SU-DHL-6 (cell line): Measurements from ENCODE around the gene FRY.

Experiments used
- H2AFZ ChIP-seq: fragments of 200-600 bp; sonication (generic); 2 replicates; pipeline ENCODE4 v1.6.1; 2014; ENCODE audit warnings: low read depth, mild to moderate bottlenecking, moderate library complexity, mixed read lengths, antibody characterized with exemption, low read length; ENCODE audit not compliant: severe bottlenecking
- H3F3A ChIP-seq: fragments of 200-600 bp; shearing (Covaris generic); 2 replicates; pipeline ENCODE4 v1.6.0; 2016; ENCODE audit warnings: antibody characterized with exemption, mild to moderate bottlenecking; ENCODE audit not compliant: insufficient read depth
- H3K27ac ChIP-seq: fragments of 200-600 bp; sonication (generic); 2 replicates; pipeline ENCODE4 v1.5.1; 2016; ENCODE audit warnings: low read depth, mild to moderate bottlenecking, low read length, moderate library complexity, mixed read lengths
- H3K27me3 ChIP-seq: fragments of 200-600 bp; sonication (generic), shearing (Covaris generic); 2 replicates; pipeline ENCODE4 v1.6.0; 2014; ENCODE audit warnings: mild to moderate bottlenecking, low read length
- H3K36me3 ChIP-seq: fragments of 200-600 bp; sonication (generic); 2 replicates; pipeline ENCODE4 v1.6.1; 2014; ENCODE audit warnings: mild to moderate bottlenecking, low read length, mixed read lengths
- H3K4me2 ChIP-seq: fragments of 300-600, 200-600 bp; shearing (Covaris generic), sonication (generic); 2 replicates; pipeline ENCODE4 v1.6.0; 2014; ENCODE audit warnings: low read length, low read depth, mild to moderate bottlenecking; ENCODE audit not compliant: poor library complexity, severe bottlenecking
- H3K4me3 ChIP-seq: fragments of 200-600 bp; sonication (generic); 2 replicates; pipeline ENCODE4 v1.5.1; 2014; ENCODE audit warnings: antibody characterized with exemption, low read length, mild to moderate bottlenecking, mixed read lengths; ENCODE audit not compliant: insufficient read depth, poor library complexity, severe bottlenecking
- H3K79me2 ChIP-seq: fragments of 200-600 bp; sonication (generic); 2 replicates; pipeline ENCODE4 v1.6.1; 2014; ENCODE audit warnings: mild to moderate bottlenecking, low read length, moderate library complexity; ENCODE audit not compliant: insufficient read depth
- H3K9ac ChIP-seq: fragments of 200-600 bp; sonication (generic); 2 replicates; pipeline ENCODE4 v1.7.0; 2014; ENCODE audit warnings: mild to moderate bottlenecking, low read length
- H3K9me2 ChIP-seq: fragments of 200-600 bp; sonication (generic); replicated peaks from 2 replicates; pipeline ENCODE4 v1.6.1; 2014; ENCODE audit warnings: low read length; ENCODE audit not compliant: insufficient read depth
- H3K9me3 ChIP-seq: fragments of 200-600 bp; sonication (generic); 2 replicates; pipeline ENCODE4 v1.6.1; 2014; ENCODE audit warnings: low read length, mixed read lengths; ENCODE audit not compliant: insufficient read depth
- H4K20me1 ChIP-seq: fragments of 200-600 bp; sonication (generic); 2 replicates; pipeline ENCODE4 v1.6.1; 2014; ENCODE audit warnings: low read depth, mild to moderate bottlenecking, antibody characterized with exemption, low read length, moderate library complexity, mixed read lengths
- CTCF ChIP-seq: fragments of 200-600 bp; sonication (generic); IDR thresholded peaks from one replicate; pipeline ENCODE4 v1.5.1; 2017; ENCODE audit warnings: antibody characterized with exemption, mild to moderate bottlenecking, low read length, moderate library complexity; ENCODE audit not compliant: insufficient read depth, poor library complexity, severe bottlenecking
- EZH2phosphoT487 ChIP-seq: fragments of 200-600 bp; sonication (generic), shearing (Covaris generic); conservative IDR thresholded peaks from 2 replicates; pipeline ENCODE4 v1.6.1; 2018; ENCODE audit warnings: mild to moderate bottlenecking, antibody characterized with exemption, low read length, moderate library complexity, mixed read lengths

FRY gene

GRCh38 chr13:32039056-32039455 is 7.5 kb downstream of the FRY start:
- Histone ChIP-seq H3K9ac (no peak overlapping the region), H3K9me3 (no peaks in the 10 kb centered on the region), H3K4me2 (no peak overlapping the region), H3K27me3 (no peaks in the 10 kb centered on the region), H3K36me3 (no peaks in the 10 kb centered on the region), H2AFZ (no peak overlapping the region), H3F3A (no peaks in the 10 kb centered on the region), H3K27ac (no peak overlapping the region), H4K20me1 (no peaks in the 10 kb centered on the region), H3K9me2 (no peaks in the 10 kb centered on the region), H3K4me3 (no peak overlapping the region), H3K79me2 (no peaks in the 10 kb centered on the region)
- TF ChIP-seq CTCF (no peak), EZH2phosphoT487 (no peak)

DNA sequence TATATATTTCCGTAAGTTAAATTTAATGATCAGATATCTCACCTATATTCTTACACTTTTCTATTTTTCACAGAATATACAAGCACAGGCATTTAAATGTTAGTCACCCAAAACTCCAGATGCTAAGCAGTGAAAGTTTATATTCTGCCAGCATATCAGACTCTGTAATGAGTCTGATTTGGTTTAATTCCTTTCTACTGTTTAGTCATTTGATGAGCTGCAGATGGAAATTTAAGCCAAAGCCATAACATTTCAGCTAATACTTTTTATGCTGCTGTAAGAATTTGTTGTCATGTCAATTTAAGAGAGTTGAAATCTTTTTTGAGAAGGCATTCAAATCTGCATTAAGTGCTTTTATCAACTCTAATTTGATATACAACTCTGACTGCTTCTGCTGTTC is 8.0 kb downstream of the FRY start:
- Histone ChIP-seq H3K4me3 (no peak overlapping the region), H3K79me2 (no peaks in the 10 kb centered on the region), H3K9ac (no peak overlapping the region), H3K27ac (no peak overlapping the region), H3K9me2 (no peaks in the 10 kb centered on the region), H3K27me3 (no peaks in the 10 kb centered on the region), H2AFZ (no peak overlapping the region), H3K9me3 (no peaks in the 10 kb centered on the region), H3K4me2 (no peak overlapping the region), H3F3A (no peaks in the 10 kb centered on the region), H4K20me1 (no peaks in the 10 kb centered on the region), H3K36me3 (no peaks in the 10 kb centered on the region)
- TF ChIP-seq CTCF: no peak
- TF ChIP-seq EZH2phosphoT487: no peak

- Histone ChIP-seq H3K9ac (no peak overlapping the region), H3F3A (no peaks in the 10 kb centered on the region), H2AFZ (no peak overlapping the region), H3K4me2 (no peak overlapping the region), H3K79me2 (no peaks in the 10 kb centered on the region), H3K27me3 (no peaks in the 10 kb centered on the region), H3K36me3 (no peaks in the 10 kb centered on the region), H3K9me2 (no peaks in the 10 kb centered on the region), H3K9me3 (no peaks in the 10 kb centered on the region), H3K27ac (no peak overlapping the region), H3K4me3 (no peak overlapping the region), H4K20me1 (no peaks in the 10 kb centered on the region)
- TF ChIP-seq EZH2phosphoT487 (no peak), CTCF (no peak)
These were observed 8.6 kb downstream of the FRY start for GRCh38 chr13:32040052-32040642.

DNA sequence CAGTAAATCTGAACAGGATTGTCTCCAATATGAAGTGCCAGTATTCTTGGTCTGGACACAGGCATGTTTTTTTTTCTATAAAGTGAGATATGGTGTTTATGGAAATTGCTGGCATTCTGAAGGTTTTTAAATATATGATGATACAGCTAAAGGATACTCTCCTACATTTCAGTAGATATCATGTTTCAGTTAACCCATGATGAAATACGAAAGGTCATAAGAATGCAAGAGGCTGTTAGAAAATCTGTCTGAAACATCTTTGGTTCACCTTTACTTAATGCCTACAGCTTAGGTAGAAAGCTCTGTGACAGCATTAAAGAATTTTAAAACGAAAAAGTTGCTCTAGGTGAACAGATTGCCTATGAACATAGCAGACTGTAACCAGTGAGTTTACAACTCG is 9.1 kb downstream of the FRY start:
- no peaks in the 10 kb centered on the region for H3K9me2 ChIP-seq
- no peaks in the 10 kb centered on the region for H3K79me2 ChIP-seq
- H3K4me3 ChIP-seq: no peak overlapping the region
- no peak overlapping the region for H3K9ac ChIP-seq
- no peaks in the 10 kb centered on the region for H3F3A ChIP-seq
- no peak for TF ChIP-seq EZH2phosphoT487
- TF ChIP-seq CTCF: no peak
- no peaks in the 10 kb centered on the region for H3K9me3 ChIP-seq
- no peak overlapping the region for H2AFZ ChIP-seq
- no peaks in the 10 kb centered on the region for H4K20me1 ChIP-seq
- no peaks in the 10 kb centered on the region for H3K27me3 ChIP-seq
- no peaks in the 10 kb centered on the region for H3K36me3 ChIP-seq
- no peak overlapping the region for H3K27ac ChIP-seq
- no peak overlapping the region for H3K4me2 ChIP-seq
